T-helper 2 cell treated with Interferon-gamma antibody and Interleukin-4, amounts not matched to agents 5 μg/mL and 100 μg/mL, for 36 hours (primary cell): ENCODE results near the gene GNAQ.
"Not testable (repeated sequence)": the region's sequence is repeated elsewhere in the genome, so short reads cannot be mapped to it uniquely, and the experiment has no call there.

Experiments used
- DNase-seq: peaks from one replicate; pipeline ENCODE4 v3.0.0; 2021; ENCODE audit warnings: low spot score
- H3K27ac Mint-ChIP-seq: one replicate; pipeline ENCODE4 v1.8.0; 2021; ENCODE audit warnings: mild to moderate bottlenecking, mixed read lengths
- H3K27me3 Mint-ChIP-seq: one replicate; pipeline ENCODE4 v1.8.0; 2021; ENCODE audit warnings: low read depth, mixed read lengths
- H3K36me3 Mint-ChIP-seq: one replicate; pipeline ENCODE4 v1.8.0; 2021; ENCODE audit warnings: low read depth, mixed read lengths
- H3K4me1 Mint-ChIP-seq: one replicate; pipeline ENCODE4 v1.8.0; 2021; ENCODE audit warnings: low read depth, mixed read lengths
- H3K4me3 Mint-ChIP-seq: one replicate; pipeline ENCODE4 v1.8.0; 2022; ENCODE audit warnings: mild to moderate bottlenecking, moderate library complexity, mixed read lengths
- H3K9me3 Mint-ChIP-seq: one replicate; pipeline ENCODE4 v1.8.0; 2021; ENCODE audit warnings: mixed read lengths

The GNAQ gene

DNA sequence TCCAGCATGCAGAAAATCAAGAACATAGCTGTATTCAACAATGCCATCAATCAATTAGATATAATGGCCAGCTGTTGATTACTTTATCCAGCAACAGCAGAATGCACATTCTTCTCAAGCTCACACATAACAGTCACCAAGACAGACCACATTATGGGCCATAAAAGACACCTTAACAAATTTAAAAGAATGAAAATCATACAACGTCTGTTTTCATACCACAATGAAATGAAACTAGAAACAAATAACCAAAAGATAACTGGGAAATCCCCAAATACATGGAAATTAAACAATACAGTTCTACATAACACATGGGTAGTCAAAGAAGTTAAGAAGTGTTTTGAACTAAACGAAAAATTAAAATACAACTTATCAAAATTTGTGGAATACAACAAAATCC, 252.6 kb downstream of the GNAQ start:
- Mint-ChIP-seq H3K9me3 (peaks cover 22% of the 10 kb centered on the region), H3K27ac (peak overlapping the region; percentile 52), H3K4me3 (peak overlapping the region; percentile 66), H3K36me3 (peaks cover 65% of the 10 kb centered on the region), H3K4me1 (peaks cover 38% of the 10 kb centered on the region), H3K27me3 (no peaks in the 10 kb centered on the region)
- DNase-seq: no peak

DNA sequence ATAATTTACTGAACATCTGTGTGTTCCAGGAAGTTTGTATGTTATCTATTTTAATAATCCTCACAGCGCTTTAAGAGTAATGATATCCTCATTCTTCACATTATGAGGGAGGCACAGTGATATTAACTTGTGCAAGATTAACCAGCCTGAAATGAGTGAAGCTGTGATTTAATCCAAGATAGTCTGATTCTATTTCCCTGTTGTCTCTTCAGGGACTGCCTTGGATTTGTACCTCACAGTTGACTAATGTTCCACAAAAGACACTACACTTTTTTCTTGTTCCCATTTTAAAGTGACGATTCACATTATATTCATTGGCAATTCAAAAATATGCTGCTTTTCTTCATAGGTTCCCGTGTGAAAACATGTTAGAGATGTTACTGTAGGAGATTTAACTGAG, 258.2 kb downstream of the GNAQ start:
- H3K27ac Mint-ChIP-seq: no peak overlapping the region
- DNase-seq: no peak
- peaks cover 5% of the 10 kb centered on the region for H3K4me1 Mint-ChIP-seq
- no peaks in the 10 kb centered on the region for H3K27me3 Mint-ChIP-seq
- H3K36me3 Mint-ChIP-seq: peaks cover 38% of the 10 kb centered on the region
- no peak overlapping the region for H3K4me3 Mint-ChIP-seq
- H3K9me3 Mint-ChIP-seq: peaks cover 21% of the 10 kb centered on the region

DNA sequence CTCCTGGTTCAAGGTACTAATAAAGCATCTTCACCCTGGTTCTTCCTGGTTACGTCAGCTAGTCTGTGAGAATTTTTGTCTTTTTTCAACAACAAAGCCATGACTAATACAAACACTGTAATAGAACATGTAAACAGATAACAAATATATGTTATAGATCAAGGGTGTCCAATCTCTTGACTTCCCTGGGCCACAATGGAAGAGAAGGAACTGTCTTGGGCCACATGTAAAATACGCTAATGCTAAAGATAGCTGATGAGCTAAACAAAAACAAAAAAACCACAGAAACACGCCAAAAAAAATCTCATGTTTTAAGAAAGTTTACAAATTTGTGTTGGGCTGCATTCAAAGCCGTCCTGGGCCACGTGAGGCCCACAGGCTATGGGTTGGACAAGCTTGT, 259.0 kb downstream of the GNAQ start:
- Mint-ChIP-seq H3K4me3 (no peak overlapping the region), H3K27me3 (no peaks in the 10 kb centered on the region), H3K36me3 (peaks cover 32% of the 10 kb centered on the region), H3K27ac (no peak overlapping the region), H3K9me3 (peaks cover 15% of the 10 kb centered on the region), H3K4me1 (peaks cover 1% of the 10 kb centered on the region)
- DNase-seq: no peak

DNA sequence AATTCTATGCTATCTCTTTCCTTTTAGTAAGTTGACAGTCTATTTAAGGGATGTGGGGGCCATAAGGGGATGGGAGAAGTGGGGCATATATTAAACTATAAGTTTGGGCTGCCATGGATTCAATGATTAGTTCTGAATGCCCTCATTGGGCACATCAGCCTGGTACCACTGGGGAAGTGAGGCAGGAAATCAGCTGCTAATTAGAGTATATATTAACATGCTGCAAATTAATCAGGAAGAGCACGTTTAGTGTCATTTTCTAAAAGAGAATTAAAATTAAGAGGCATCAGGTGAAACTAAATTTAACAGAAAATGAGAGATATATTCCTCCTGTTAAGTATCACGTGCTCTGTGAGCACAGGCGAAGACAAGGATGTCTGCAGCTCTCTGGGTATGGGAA, 260.4 kb downstream of the GNAQ start:
- peaks cover 1% of the 10 kb centered on the region for H3K4me1 Mint-ChIP-seq
- no peak for DNase-seq
- H3K4me3 Mint-ChIP-seq: no peak overlapping the region
- H3K27me3 Mint-ChIP-seq: no peaks in the 10 kb centered on the region
- no peak overlapping the region for H3K27ac Mint-ChIP-seq
- H3K9me3 Mint-ChIP-seq: peaks cover 2% of the 10 kb centered on the region
- peaks cover 18% of the 10 kb centered on the region for H3K36me3 Mint-ChIP-seq

DNA sequence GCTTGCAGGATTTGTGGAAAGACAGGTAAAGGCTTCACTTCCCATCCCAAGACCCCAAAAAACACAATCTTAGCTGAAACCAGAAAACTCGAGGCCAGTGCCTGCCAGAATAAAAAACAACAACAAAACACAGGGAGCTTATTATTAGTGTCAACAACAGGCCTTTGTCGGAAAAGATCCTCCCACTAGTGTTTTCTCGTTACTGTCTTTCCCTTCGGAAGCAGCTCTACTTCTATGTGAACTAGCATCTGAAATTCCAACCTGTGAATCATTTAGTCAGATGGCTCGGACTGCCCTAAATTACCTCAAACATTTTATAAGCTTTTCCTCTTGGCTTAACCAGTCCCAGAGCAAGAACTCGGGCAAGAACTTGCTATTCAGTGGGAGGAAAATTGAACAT, 261.3 kb downstream of the GNAQ start:
- Mint-ChIP-seq H3K27ac (no peak overlapping the region), H3K36me3 (peaks cover 17% of the 10 kb centered on the region), H3K4me3 (no peak overlapping the region), H3K9me3 (peaks cover 4% of the 10 kb centered on the region), H3K4me1 (peaks cover 4% of the 10 kb centered on the region), H3K27me3 (no peaks in the 10 kb centered on the region)
- DNase-seq: no peak

DNA sequence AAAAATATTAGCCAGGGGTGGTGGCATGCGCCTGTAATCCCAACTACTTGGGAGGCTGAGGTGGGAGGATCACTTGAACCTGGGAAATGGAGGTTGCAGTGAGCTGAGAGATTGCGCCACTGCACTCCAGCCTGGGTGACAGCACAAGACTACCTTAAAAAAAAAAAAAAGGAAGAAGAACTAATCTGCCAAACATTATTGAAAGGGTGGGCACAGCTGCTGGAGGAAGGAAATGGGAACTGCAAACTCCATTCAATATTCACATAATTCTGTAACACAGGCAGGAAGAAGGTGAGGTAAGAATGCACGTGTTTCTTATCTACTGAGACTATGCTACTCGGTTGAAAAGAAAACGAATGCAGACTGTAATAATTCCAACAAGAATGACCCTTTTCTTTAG, 262.4 kb downstream of the GNAQ start:
- Mint-ChIP-seq H3K4me1 (peaks cover 6% of the 10 kb centered on the region), H3K4me3 (no peak overlapping the region), H3K27me3 (no peaks in the 10 kb centered on the region), H3K27ac (no peak overlapping the region), H3K9me3 (peaks cover 4% of the 10 kb centered on the region), H3K36me3 (peaks cover 20% of the 10 kb centered on the region)
- DNase-seq: no peak

DNA sequence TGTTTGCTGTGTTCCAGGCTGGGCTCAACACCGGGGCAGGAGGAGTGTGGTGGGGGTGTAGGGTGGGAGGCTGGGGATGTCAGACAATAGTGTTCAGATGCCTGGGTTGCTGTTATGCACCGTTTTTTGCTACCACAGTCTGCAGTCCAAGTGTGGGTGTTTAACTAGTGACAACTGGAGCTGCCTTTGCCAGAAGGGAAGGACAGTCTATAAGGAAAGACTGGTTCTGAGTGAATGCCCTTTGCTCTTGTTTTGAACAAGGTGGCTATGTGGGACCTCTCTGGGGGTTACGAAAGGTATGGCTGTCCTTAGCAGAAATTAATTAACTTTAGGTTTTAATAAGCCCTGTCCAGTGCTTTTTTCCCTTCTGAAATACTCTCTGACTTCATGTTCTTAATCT, 265.0 kb downstream of the GNAQ start:
- Mint-ChIP-seq H3K27me3 (no peaks in the 10 kb centered on the region), H3K4me1 (peaks cover 5% of the 10 kb centered on the region), H3K4me3 (no peak overlapping the region), H3K36me3 (peaks cover 20% of the 10 kb centered on the region), H3K9me3 (peaks cover 4% of the 10 kb centered on the region), H3K27ac (no peak overlapping the region)
- no peak for DNase-seq

DNA sequence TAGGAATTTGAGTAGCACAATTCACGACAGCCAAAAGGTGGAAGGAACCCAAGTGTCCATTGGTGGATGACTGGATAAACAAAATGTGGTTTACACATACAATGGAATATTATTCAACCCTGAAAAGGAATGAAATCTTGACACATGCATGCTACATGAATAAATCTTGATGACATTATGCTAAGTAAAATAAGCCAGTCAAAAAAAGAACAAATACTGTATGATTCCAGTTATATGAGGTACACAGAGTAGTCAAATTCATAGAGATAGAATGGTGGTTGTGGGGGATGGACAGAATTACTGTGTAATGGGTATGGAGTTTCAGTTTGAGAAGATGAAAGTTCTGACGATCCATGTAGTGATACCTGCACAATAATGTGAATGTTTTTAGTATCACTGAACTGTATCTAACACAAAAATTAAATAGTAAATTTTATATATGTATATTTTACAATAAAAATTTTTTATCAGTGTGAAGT, 265.8 kb downstream of the GNAQ start:
- Mint-ChIP-seq H3K4me3 (no peak overlapping the region), H3K27ac (no peak overlapping the region), H3K4me1 (peaks cover 5% of the 10 kb centered on the region), H3K27me3 (no peaks in the 10 kb centered on the region), H3K36me3 (peaks cover 20% of the 10 kb centered on the region), H3K9me3 (peaks cover 4% of the 10 kb centered on the region)
- no peak for DNase-seq

DNA sequence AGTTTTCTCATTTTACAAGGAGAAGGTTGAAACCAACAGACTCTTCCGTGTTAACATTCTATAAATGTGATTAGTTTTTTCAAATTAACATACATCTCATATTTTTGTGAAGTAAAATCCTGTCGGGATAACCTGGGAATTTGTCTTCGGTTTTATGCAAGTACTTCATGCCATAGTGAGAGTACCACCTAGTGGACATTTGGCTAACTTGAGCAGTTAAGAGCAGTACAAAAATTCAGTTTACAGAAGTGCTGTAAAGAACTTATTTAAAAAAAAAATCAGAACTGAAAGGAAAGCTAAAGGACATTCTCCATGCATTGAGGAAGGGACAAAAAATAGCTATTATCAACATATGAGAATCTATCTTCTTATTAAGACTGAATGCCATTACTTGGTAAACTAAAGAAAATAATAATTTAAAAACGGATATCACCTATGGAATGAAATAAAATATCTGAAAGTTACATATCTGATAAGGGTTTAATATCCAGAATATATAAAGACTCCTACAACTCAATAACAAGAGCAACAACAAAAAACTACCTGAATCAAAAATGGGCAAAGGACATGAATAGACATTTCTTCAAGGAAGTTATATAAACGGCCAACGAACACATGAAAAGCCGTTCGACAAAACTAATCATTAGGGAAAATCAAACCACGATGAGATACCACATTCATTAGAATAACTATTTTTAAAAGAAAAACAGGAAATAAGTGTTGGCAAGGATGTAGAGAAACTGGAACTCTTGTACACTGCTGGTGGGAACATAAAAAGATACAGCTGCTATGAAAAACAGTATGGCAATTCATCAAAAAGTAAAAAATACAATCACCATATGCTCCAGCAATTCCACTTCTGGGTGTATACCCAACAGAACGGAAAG, 266.5 kb downstream of the GNAQ start:
- Mint-ChIP-seq H3K36me3 (peaks cover 19% of the 10 kb centered on the region), H3K27ac (no peak overlapping the region), H3K4me1 (peaks cover 5% of the 10 kb centered on the region), H3K27me3 (no peaks in the 10 kb centered on the region), H3K4me3 (no peak overlapping the region), H3K9me3 (peaks cover 4% of the 10 kb centered on the region)
- DNase-seq: no peak

DNA sequence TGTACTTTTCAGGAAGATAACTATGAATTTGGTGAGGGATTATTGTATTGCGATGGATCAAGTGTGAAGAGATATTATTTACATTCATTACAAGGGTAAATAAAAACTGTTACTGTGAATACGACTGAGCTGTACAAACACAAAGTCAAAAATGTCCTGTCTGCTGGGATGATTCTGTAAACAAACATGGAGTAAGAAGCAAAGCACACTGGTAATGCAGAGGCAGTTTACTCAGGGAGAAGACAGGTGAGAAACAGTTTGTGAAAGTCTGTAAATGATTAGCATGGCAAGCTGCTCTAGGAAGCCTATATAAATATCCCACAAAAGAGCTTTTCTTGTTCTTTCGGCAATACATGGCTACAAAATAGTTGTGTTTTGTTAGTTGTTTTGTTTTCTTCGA, 268.0 kb downstream of the GNAQ start:
- Mint-ChIP-seq H3K4me3 (no peak overlapping the region), H3K36me3 (peaks cover 19% of the 10 kb centered on the region), H3K27ac (peak overlapping the region; percentile 45), H3K27me3 (no peaks in the 10 kb centered on the region), H3K9me3 (peaks cover 4% of the 10 kb centered on the region), H3K4me1 (peaks cover 5% of the 10 kb centered on the region)
- no peak for DNase-seq

DNA sequence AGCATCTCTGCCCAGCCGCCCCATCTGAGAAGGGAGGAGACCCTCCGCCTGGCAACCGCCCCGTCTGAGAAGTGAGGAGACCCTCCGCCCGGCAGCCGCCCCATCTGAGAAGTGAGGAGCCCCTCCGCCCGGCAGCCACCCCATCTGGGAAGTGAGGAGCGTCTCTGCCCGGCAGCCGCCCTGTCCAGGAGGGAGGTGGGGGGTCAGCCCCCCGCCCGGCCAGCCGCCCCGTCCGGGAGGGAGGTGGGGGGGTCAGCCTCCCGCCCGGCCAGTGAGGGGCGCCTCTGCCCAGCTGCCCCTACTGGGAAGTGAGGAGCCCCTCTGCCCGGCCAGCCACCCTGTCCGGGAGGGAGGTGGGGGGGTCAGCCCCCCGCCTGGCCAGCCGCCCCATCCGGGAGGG, 270.7 kb downstream of the GNAQ start:
- not testable (repeated sequence) for H3K9me3 Mint-ChIP-seq, DNase-seq, H3K27me3 Mint-ChIP-seq, H3K4me1 Mint-ChIP-seq, H3K27ac Mint-ChIP-seq, H3K4me3 Mint-ChIP-seq
- H3K36me3 Mint-ChIP-seq: peaks cover 36% of the 10 kb centered on the region

DNA sequence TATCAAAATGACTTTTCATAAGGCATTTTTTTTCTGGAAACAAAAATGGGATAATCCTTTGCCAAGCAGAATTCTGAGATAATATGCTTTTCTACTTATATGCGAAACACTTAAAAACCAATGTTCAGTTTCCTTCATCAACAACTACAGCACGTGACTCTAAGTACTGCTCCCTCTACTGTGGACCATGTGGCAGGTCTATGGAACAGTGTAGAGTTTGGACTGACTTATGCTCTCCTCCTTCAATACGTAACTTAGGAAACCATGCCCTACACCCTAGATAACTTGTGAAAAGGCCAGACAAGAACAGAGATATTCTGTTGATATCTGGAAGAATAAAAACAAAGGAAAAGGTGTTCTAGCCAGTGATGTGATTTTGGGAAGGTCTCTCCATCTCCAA, 272.2 kb downstream of the GNAQ start:
- no peaks in the 10 kb centered on the region for H3K27me3 Mint-ChIP-seq
- H3K4me1 Mint-ChIP-seq: no peaks in the 10 kb centered on the region
- no peak overlapping the region for H3K27ac Mint-ChIP-seq
- peaks cover 4% of the 10 kb centered on the region for H3K9me3 Mint-ChIP-seq
- H3K4me3 Mint-ChIP-seq: no peak overlapping the region
- H3K36me3 Mint-ChIP-seq: peaks cover 35% of the 10 kb centered on the region
- DNase-seq: no peak

DNA sequence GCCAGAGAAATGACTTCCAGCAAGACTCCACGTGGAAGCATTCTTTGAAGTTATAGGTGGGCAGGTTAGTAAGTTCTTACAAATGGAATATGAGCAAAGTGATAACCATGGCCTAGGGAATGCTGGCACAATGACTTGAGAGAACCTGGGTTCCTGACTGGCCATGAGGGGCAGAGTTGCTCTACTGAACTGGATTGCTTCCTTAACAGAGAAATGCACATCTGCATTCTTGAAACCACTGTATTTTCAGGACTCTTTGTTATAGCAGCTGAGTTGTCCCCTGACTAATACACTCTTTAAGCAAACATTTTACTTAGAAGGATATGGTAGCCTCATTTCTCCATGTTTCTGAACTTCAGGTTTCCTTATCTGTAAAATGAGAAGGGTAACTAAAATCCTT, 275.2 kb downstream of the GNAQ start:
- Mint-ChIP-seq H3K27me3 (no peaks in the 10 kb centered on the region), H3K36me3 (peaks cover 26% of the 10 kb centered on the region), H3K9me3 (peaks cover 4% of the 10 kb centered on the region), H3K4me3 (no peak overlapping the region), H3K27ac (no peak overlapping the region), H3K4me1 (peaks cover 5% of the 10 kb centered on the region)
- DNase-seq: no peak

DNA sequence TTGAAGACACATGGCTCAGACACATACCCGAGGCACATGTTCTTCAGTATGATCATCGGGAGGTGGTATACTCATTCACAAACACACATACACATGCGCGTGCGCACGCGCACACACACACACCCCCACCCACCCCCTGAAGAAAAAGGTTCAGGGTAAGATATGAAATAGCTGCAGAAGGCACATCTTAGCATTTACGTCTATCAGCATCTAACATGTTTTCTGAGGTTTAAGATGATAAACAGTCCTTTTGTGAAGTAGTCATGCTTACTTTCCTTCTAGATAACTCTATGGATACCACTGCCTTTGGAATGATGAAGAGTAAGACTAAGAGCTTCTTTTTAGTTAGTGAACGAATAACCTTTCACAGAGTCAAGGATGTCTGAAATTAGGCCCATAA, 278.4 kb downstream of the GNAQ start:
- Mint-ChIP-seq H3K27me3 (no peaks in the 10 kb centered on the region), H3K36me3 (peaks cover 24% of the 10 kb centered on the region), H3K4me1 (peaks cover 9% of the 10 kb centered on the region), H3K9me3 (peaks cover 4% of the 10 kb centered on the region), H3K4me3 (no peak overlapping the region), H3K27ac (no peak overlapping the region)
- no peak for DNase-seq

DNA sequence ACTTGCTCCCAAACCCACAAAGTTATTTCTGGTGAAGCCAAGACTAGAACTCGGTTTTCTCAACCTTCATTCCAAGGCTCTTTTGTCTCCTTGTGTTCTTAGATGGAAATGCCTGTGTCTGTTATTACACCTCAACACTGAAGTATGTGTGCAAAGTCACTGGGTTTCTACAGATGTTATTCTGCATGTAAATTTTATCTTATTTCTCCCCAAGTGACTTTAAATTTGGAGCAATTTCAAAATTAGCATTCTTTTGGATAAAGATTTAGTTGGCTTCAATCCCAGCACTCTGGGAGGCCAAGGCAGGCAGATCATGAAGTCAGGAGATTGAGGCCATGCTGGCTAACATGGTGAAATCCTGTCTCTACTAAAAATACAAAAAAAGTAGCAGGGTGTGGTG, 279.1 kb downstream of the GNAQ start:
- Mint-ChIP-seq H3K27ac (no peak overlapping the region), H3K9me3 (peaks cover 4% of the 10 kb centered on the region), H3K27me3 (no peaks in the 10 kb centered on the region), H3K36me3 (peaks cover 21% of the 10 kb centered on the region), H3K4me1 (peaks cover 9% of the 10 kb centered on the region), H3K4me3 (no peak overlapping the region)
- DNase-seq: no peak
